ENCODE data around the gene MDFI.

Gene MDFI

GRCh38 chr6:41692730-41693129, 54.5 kb downstream of the MDFI start:
- TF ChIP-seq, protein P1, sequence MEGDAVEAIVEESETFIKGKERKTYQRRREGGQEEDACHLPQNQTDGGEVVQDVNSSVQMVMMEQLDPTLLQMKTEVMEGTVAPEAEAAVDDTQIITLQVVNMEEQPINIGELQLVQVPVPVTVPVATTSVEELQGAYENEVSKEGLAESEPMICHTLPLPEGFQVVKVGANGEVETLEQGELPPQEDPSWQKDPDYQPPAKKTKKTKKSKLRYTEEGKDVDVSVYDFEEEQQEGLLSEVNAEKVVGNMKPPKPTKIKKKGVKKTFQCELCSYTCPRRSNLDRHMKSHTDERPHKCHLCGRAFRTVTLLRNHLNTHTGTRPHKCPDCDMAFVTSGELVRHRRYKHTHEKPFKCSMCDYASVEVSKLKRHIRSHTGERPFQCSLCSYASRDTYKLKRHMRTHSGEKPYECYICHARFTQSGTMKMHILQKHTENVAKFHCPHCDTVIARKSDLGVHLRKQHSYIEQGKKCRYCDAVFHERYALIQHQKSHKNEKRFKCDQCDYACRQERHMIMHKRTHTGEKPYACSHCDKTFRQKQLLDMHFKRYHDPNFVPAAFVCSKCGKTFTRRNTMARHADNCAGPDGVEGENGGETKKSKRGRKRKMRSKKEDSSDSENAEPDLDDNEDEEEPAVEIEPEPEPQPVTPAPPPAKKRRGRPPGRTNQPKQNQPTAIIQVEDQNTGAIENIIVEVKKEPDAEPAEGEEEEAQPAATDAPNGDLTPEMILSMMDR (conservative IDR thresholded peaks at IDR 0.05; ENCODE audit: low read length): no peak
- H3K4me3 ChIP-seq (ENCODE audit: low read length): no peak overlapping the region
- no peak for DNase-seq (ENCODE audit: low read depth)

GRCh38 chr6:41693281-41694240, 55.3 kb downstream of the MDFI start:
- no peak for DNase-seq (ENCODE audit: low read depth)
- TF ChIP-seq, protein P1 (conservative IDR thresholded peaks at IDR 0.05; ENCODE audit: low read length): no peak
- no peak overlapping the region for H3K4me3 ChIP-seq (ENCODE audit: low read length)

DNA sequence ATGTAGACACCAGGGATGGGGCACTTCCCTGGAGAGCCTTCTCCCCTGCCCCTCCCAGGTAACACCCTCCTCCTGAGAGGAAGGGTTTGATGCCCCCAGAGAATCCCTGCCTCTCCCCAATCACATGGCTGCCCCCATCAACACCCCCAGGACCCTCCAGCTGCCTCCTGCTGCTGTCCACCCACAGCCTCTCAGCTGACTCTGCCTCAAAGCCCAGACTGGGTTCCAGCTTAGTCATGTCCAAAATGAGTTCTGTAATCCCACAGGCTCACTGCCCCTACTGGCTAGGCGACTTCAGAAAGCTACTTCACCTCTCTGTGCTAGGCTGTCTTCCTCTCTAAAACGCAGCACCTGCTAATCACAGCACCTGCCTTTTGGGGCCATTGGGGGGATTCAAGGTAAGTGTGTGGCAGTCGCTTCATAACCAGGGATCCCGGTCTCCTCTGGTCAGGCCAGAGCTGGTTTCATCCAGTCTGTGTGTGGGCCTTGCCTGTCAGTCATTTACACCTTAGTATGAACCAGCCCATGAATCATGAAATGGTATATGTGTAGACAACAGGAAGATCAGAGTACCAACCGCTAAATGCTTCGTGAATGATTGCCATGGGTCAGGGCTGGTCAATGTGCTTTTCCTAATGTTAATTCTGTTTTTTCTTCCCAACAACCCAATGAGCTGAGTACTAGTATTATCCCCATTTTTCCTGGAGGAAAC, 56.7 kb downstream of the MDFI start:
- H3K4me3 ChIP-seq (ENCODE audit: low read length): no peak overlapping the region
- TF ChIP-seq, protein P1 (conservative IDR thresholded peaks at IDR 0.05; ENCODE audit: low read length): no peak; the same call in 1 of the 2 replicates
- DNase-seq (ENCODE audit: low read depth): no peak

- DNase-seq (ENCODE audit: low read depth): no peak
- H3K4me3 ChIP-seq (ENCODE audit: low read length): no peak overlapping the region
- TF ChIP-seq, protein P1 (conservative IDR thresholded peaks at IDR 0.05; ENCODE audit: low read length): no peak
These were observed 57.6 kb downstream of the MDFI start for GRCh38 chr6:41695825-41696224.

GRCh38 chr6:41696788-41697187, 58.5 kb downstream of the MDFI start:
- TF ChIP-seq, protein P1 (conservative IDR thresholded peaks at IDR 0.05; ENCODE audit: low read length): no peak
- no peak overlapping the region for H3K4me3 ChIP-seq (ENCODE audit: low read length)
- DNase-seq (ENCODE audit: low read depth): no peak

GRCh38 chr6:41697861-41698781, 59.9 kb downstream of the MDFI start:
- DNase-seq (ENCODE audit: low read depth): peak; percentile 90
- no peak overlapping the region for H3K4me3 ChIP-seq (ENCODE audit: low read length)
- TF ChIP-seq, protein P1 (conservative IDR thresholded peaks at IDR 0.05; ENCODE audit: low read length): no peak

All from AG10803 (cell line).